ENCODE measurements around the gene CFAP77. TPM values are rescaled to one million over a fixed set of nuclear protein-coding genes. Genes with fewer than 3 reads are reported as not detected.

Gene CFAP77
- total RNA-seq, 2 experiments from 2014 or later, result not detected

DNA sequence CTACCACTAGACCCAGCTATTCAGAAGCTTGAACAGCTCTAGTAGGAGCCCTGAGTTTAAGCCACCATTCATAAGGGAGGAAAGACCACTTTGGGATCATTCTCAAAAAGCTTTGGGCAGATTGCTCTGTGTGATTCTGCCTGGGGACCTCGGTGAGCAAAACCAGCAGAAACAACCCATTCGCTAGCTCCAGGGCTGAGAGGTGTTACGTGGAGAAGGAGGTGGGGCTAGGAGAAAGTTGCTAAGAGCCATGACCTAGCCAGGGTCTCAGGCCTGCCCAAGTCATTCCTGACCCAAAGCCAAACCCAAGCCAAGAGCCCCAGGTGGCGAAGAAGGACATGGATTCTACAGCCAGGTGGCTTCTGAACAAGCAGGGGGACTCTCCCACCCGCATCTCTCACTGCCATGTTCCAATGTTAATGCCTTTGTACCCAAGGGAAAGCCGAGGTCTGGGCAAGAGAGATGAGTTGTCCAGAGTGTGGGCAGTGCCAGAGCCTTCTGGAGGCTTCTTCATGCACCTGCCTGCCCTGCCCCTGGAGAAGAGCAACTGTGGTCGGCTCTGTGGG, 168.4 kb downstream of the CFAP77 start:
- Mint-ChIP-seq H3K9me3 (no peaks in the 10 kb centered on the region), H3K27me3 (peaks cover 66% of the 10 kb centered on the region), H3K4me1 (peaks cover 7% of the 10 kb centered on the region), H3K4me3 (no peak overlapping the region), H3K27ac (peak overlapping the region; percentile 25), H3K36me3 (ENCODE audit: low read depth) (no peaks in the 10 kb centered on the region)
- CTCF ChIA-PET, result no interaction called here
- DNase-seq, result no peak
- POLR2A ChIA-PET, result no interaction called here

DNA sequence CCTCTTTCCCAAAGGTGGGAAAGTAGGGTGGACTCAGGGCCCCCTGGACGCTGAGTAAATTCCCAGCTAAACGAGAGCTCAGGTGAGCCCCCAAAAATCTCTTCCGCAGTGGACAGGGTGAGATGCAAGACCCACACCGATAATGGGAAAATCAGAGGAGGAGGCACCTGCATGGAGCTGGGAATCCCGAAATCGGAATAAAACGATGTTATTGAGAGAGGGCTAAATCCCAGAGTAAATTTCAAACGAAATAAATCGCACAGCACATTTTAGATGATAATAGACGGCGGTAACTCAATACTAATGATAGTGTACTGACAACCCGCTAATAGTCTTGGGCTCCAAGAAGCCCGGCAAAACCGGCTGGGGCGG, 169.4 kb downstream of the CFAP77 start:
- peaks cover 7% of the 10 kb centered on the region for H3K4me1 Mint-ChIP-seq
- no peak overlapping the region for H3K4me3 Mint-ChIP-seq
- no peaks in the 10 kb centered on the region for H3K9me3 Mint-ChIP-seq
- POLR2A ChIA-PET, result no interaction called here
- CTCF ChIA-PET, result interaction anchor here (0.6 to 0.9 kb wide), 2 partner anchors 11 to 340 kb away, joined by 3 read pairs; no protein-coding TSS in a partner anchor
- peaks cover 74% of the 10 kb centered on the region for H3K27me3 Mint-ChIP-seq
- no peak overlapping the region for H3K27ac Mint-ChIP-seq
- DNase-seq, result no peak
- H3K36me3 Mint-ChIP-seq (ENCODE audit: low read depth), result no peaks in the 10 kb centered on the region

DNA sequence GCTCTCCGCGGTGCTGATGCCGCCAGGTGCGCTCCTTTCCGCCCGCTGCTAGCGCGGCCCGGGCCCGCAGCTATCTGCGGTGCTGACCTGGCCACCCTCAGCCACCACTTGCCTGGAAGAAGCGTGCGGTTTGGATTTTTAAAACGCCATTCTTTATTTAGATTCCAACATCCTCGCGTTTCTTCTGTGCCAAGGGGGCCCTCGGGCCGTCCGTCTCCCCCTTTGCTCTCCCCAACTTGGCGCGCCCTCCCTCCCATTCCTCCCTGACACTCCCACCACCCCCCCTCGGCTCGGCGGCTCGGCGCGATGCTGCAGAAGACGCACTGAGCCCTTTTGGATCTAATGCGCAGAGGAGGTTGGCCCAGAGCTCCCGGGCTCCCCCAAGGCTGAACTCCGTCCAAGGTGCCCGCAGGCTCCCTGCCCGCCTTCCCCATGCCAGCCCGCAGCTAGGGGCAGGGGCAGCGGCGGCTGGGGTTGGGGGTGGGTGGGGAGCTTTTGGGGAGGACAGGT, 172.3 kb downstream of the CFAP77 start, which contains the start of gene BARHL1:
BARHL1 (plus strand) TSS at position 331 of the 510 bp plus-strand sequence. CDS start 192 bp downstream, outside the sequence.
- ChIA-PET POLR2A (no interaction called here), CTCF (interaction anchor here (0.6 to 0.7 kb wide), 2 partner anchors 105 to 827 kb away, joined by 3 to 4 read pairs; no protein-coding TSS in a partner anchor)
- Mint-ChIP-seq H3K36me3 (ENCODE audit: low read depth) (no peaks in the 10 kb centered on the region), H3K9me3 (no peaks in the 10 kb centered on the region), H3K4me1 (peaks cover 7% of the 10 kb centered on the region), H3K27me3 (peaks cover 79% of the 10 kb centered on the region), H3K4me3 (peak within 1 kb of the TSS; percentile 71), H3K27ac (peak within 1 kb of the TSS; percentile 79)
- DNase-seq, result no peak

GRCh38 chr9:132582786-132583583, 173.0 kb downstream of the CFAP77 start:
- H3K4me1 Mint-ChIP-seq, result peaks cover 7% of the 10 kb centered on the region
- no peaks in the 10 kb centered on the region for H3K9me3 Mint-ChIP-seq
- H3K27me3 Mint-ChIP-seq, result peaks cover 80% of the 10 kb centered on the region
- POLR2A ChIA-PET, result interaction anchor here (0.6 kb wide), 2 partner anchors 10 to 211 kb away, joined by 3 to 6 read pairs; no protein-coding TSS in a partner anchor
- H3K36me3 Mint-ChIP-seq (ENCODE audit: low read depth), result no peaks in the 10 kb centered on the region
- CTCF ChIA-PET, result interaction anchor here (1.3 kb wide), 1 partner anchor 11 kb away, joined by 4 read pairs; no protein-coding TSS in a partner anchor
- no peak for DNase-seq
- H3K4me3 Mint-ChIP-seq, result no peak overlapping the region
- no peak overlapping the region for H3K27ac Mint-ChIP-seq

DNA sequence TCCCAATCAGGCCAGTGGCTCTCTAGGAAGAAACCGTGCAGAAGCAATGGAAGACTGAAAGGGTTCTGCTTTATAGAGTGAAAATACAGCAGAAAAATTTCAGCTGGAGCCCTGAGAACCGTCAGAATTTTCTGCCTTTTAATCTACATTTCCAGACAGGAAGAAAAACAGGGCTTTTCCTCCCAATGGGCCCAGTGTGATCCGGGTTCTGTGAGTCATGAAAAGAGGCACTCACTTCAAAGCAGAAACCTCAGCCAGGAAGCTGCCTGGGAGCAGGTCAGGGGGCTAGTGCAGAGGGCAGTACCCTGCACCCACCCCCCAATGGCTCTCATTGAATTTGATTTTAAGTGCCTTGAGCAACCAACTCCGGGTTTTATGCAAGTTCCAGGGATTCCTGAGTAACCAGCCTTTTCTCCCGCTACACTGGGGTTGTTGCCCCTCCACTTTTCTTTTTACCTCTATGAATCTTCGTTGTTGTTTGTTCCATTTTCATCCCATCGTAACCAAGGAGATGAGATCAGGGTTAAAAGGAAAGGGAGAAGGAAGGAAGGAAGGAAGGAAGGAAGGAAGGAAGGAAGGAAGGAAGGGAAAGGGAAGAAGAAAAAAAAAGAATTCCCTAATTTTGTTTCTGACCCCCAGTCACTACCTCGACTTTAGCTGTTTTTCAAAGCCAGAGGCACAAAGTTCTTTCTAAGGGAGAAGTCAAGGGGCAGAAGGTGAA, 173.7 kb downstream of the CFAP77 start:
- H3K36me3 Mint-ChIP-seq (ENCODE audit: low read depth), result no peaks in the 10 kb centered on the region
- H3K4me1 Mint-ChIP-seq, result peaks cover 7% of the 10 kb centered on the region
- H3K9me3 Mint-ChIP-seq, result no peaks in the 10 kb centered on the region
- no peak overlapping the region for H3K27ac Mint-ChIP-seq
- H3K27me3 Mint-ChIP-seq, result peaks cover 80% of the 10 kb centered on the region
- no peak overlapping the region for H3K4me3 Mint-ChIP-seq
- no peak for DNase-seq
- CTCF ChIA-PET, result interaction anchor here (1.3 kb wide), 1 partner anchor 12 kb away, joined by 4 read pairs; no protein-coding TSS in a partner anchor
- POLR2A ChIA-PET, result interaction anchor here (0.6 kb wide), 2 partner anchors 11 to 211 kb away, joined by 3 to 6 read pairs; no protein-coding TSS in a partner anchor

- CTCF ChIA-PET, result interaction anchor here (1.3 kb wide), 1 partner anchor 13 kb away, joined by 4 read pairs; no protein-coding TSS in a partner anchor
- peaks cover 80% of the 10 kb centered on the region for H3K27me3 Mint-ChIP-seq
- no peak for DNase-seq
These were observed 174.9 kb downstream of the CFAP77 start for GRCh38 chr9:132584601-132585560.

GRCh38 chr9:132585954-132586829, 176.2 kb downstream of the CFAP77 start:
- Mint-ChIP-seq H3K9me3 (no peaks in the 10 kb centered on the region), H3K4me3 (peak overlapping the region; percentile 22), H3K27me3 (peaks cover 78% of the 10 kb centered on the region), H3K36me3 (ENCODE audit: low read depth) (no peaks in the 10 kb centered on the region), H3K27ac (peak overlapping the region; percentile 17), H3K4me1 (peaks cover 10% of the 10 kb centered on the region)
- DNase-seq, result no peak
- POLR2A ChIA-PET, result no interaction called here
- CTCF ChIA-PET, result interaction anchor here (1.0 kb wide), 1 partner anchor 79 kb away, joined by 3 read pairs; no protein-coding TSS in a partner anchor

More at GRCh38 chr9:132584601-132585560, 174.9 kb downstream of the CFAP77 start:
- no peaks in the 10 kb centered on the region for H3K9me3 Mint-ChIP-seq
- peaks cover 10% of the 10 kb centered on the region for H3K4me1 Mint-ChIP-seq
- no peaks in the 10 kb centered on the region for H3K36me3 Mint-ChIP-seq (ENCODE audit: low read depth)
- H3K27ac Mint-ChIP-seq, result peak overlapping the region; percentile 73
- H3K4me3 Mint-ChIP-seq, result no peak overlapping the region
- POLR2A ChIA-PET, result no interaction called here

DNA sequence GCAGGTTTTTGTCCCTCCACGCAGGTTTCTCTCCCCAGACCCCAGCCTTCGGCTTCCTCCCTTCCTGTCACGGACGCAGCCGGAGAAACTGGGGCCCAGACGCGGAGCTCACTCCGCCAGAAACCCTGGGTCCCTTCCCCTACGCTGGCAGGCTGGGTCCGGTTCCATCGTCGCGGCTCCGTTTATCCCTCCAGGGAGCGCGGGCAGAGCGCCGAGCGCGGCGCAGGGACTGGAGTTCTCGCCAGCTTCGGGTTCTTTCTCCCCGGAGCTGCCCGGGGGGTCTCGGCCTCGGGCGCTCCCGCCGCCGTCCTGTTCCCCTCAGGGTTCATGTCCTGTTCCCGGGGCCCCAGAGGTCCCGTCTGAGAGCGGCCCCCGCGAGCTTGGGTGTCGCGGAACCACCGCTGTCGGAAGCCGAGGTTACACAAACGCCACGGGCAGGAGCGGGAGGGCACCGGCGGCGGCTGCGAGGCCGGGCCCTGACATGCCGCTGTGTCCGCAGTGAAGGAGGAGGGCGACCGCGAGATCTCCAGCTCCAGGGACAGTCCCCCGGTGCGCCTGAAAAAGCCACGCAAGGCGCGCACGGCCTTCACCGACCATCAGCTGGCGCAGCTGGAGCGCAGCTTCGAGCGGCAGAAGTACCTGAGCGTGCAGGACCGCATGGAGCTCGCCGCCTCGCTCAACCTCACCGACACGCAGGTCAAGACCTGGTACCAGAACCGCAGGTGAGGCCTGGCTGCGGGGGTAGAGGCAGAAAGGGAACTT, 177.0 kb downstream of the CFAP77 start:
- Mint-ChIP-seq H3K27ac (no peak overlapping the region), H3K27me3 (peaks cover 78% of the 10 kb centered on the region), H3K9me3 (no peaks in the 10 kb centered on the region), H3K4me3 (no peak overlapping the region), H3K36me3 (ENCODE audit: low read depth) (no peaks in the 10 kb centered on the region), H3K4me1 (peaks cover 4% of the 10 kb centered on the region)
- ChIA-PET CTCF (interaction anchor here (1.0 kb wide), 1 partner anchor 80 kb away, joined by 3 read pairs; no protein-coding TSS in a partner anchor), POLR2A (no interaction called here)
- no peak for DNase-seq

DNA sequence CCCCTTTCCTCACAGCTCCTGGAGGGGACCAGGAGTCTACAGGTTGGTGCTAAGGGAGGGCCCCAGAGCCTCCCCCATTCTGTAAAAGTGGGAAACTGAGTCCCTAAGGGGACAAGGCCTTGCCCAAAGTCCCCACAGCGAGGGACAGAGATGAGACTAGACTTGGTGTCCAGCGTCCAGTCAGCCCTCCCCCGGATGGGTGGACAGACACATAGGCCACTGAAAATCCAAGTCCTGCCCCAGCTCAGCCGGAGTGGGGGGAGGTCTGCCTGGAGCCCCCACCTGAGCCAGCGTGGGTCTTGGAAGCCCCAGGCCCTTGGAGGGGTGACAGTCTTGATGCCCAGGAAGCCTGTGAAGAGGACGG, 177.6 kb downstream of the CFAP77 start:
- Mint-ChIP-seq H3K36me3 (ENCODE audit: low read depth) (no peaks in the 10 kb centered on the region), H3K27me3 (peaks cover 79% of the 10 kb centered on the region), H3K4me1 (peaks cover 4% of the 10 kb centered on the region), H3K4me3 (no peak overlapping the region), H3K27ac (no peak overlapping the region), H3K9me3 (no peaks in the 10 kb centered on the region)
- ChIA-PET POLR2A (no interaction called here), CTCF (interaction anchor here (1.0 kb wide), 1 partner anchor 81 kb away, joined by 3 read pairs; no protein-coding TSS in a partner anchor)
- DNase-seq, result no peak

- H3K27ac Mint-ChIP-seq, result no peak overlapping the region
- ChIA-PET CTCF (no interaction called here), POLR2A (no interaction called here)
- H3K4me3 Mint-ChIP-seq, result no peak overlapping the region
- H3K4me1 Mint-ChIP-seq, result peaks cover 4% of the 10 kb centered on the region
- H3K36me3 Mint-ChIP-seq (ENCODE audit: low read depth), result no peaks in the 10 kb centered on the region
- H3K27me3 Mint-ChIP-seq, result peaks cover 77% of the 10 kb centered on the region
- no peaks in the 10 kb centered on the region for H3K9me3 Mint-ChIP-seq
- no peak for DNase-seq
These were observed 178.1 kb downstream of the CFAP77 start for GRCh38 chr9:132588098-132588497.
